Liver (tissue), 3 donors: ENCODE measurements around the gene ASIC2.

Source experiments
- CTCF ChIP-seq: fragments of 150-350 bp; IDR thresholded peaks from 2 replicates; pipeline ENCODE4 v1.5.1; 2017; ENCODE audit warnings: improper control_type of control experiment, low read depth, low read length; ENCODE audit not compliant: missing input control
- JUND ChIP-seq, 2 donors: IDR thresholded peaks; 2 replicates each; pipeline ENCODE4 v1.6.1; 2016; ENCODE audit warnings: antibody characterized with exemption in 2 of 2
- MAX ChIP-seq: IDR thresholded peaks from 2 replicates; pipeline ENCODE4 v1.6.1; 2016; ENCODE audit warnings: antibody characterized with exemption
- NR2F2 ChIP-seq: IDR thresholded peaks from 2 replicates; pipeline ENCODE4 v1.6.1; 2016; ENCODE audit warnings: antibody characterized with exemption
- SP1 ChIP-seq: IDR thresholded peaks from 2 replicates; pipeline ENCODE4 v1.6.1; 2018; ENCODE audit warnings: antibody characterized with exemption, mild to moderate bottlenecking
- donor health status: healthy.
- donor health status: healthy.

GRCh38 chr17:33196883-33197282, 96.2 kb downstream of the ASIC2 start:
- no peak for TF ChIP-seq CTCF
- TF ChIP-seq JUND (IDR thresholded peaks at IDR 0.05), result no peak
- TF ChIP-seq NR2F2, result no peak
- TF ChIP-seq SP1, result no peak
- no peak for TF ChIP-seq MAX
